H1 (cell line): ENCODE measurements around the gene ROBO2. TPM values are rescaled to one million over a fixed set of nuclear protein-coding genes. Genes with fewer than 3 reads are reported as not detected.
A peak's percentile ranks its signal among the peaks of the same experiment; 100 is the strongest.

ENCODE experiments used
- CTCF ChIA-PET: fragments of 300-600 bp; sonication (Branson Sonifier 250); formaldehyde crosslinking; loops from one replicate; lab custom pipeline; 2021; ENCODE audit not compliant: partially characterized antibody; lab: Charles Lee
- POLR2A ChIA-PET: fragments of 300-600 bp; sonication (Branson Sonifier 250); formaldehyde crosslinking; loops from one replicate; lab custom pipeline; 2021; ENCODE audit warnings: inconsistent platforms; ENCODE audit not compliant: partially characterized antibody; lab: Charles Lee
- DNase-seq, 2 experiments: peaks; one replicate each; pipeline versions ENCODE4 v3.0.0 to v3.0.0-alpha.2; 2010 to 2022; ENCODE audit warnings: low spot score in 2 of 2, low read depth in 1 of 2, mixed read lengths in 1 of 2
- FAIRE-seq: peaks from 2 replicates; lab custom pipeline; 2011; peaks lifted over from hg19 to GRCh38; lab: Jason Lieb, UNC
- H2AFZ ChIP-seq: 2 replicates; pipeline ENCODE4 v1.8.1; 2012; ENCODE audit warnings: low read length, inconsistent platforms
- H2AK5ac ChIP-seq: 2 replicates; pipeline ENCODE4 v1.6.1; 2013; ENCODE audit warnings: low read depth, low read length
- H2BK120ac ChIP-seq: replicated peaks from 2 replicates; pipeline ENCODE3; 2013; ENCODE audit warnings: low read depth, low read length, inconsistent platforms
- H2BK12ac ChIP-seq: 2 replicates; pipeline ENCODE4 v1.6.1; 2013; ENCODE audit warnings: low read depth, low read length
- H2BK15ac ChIP-seq: 2 replicates; pipeline ENCODE4 v1.6.1; 2013; ENCODE audit warnings: low read length
- H2BK20ac ChIP-seq: 2 replicates; pipeline ENCODE4 v1.6.1; 2013; ENCODE audit warnings: low read length
- H2BK5ac ChIP-seq: 2 replicates; pipeline ENCODE4 v1.6.1; 2013; ENCODE audit warnings: low read depth, low read length
- H3K14ac ChIP-seq: 2 replicates; pipeline ENCODE4 v1.6.1; 2013; ENCODE audit warnings: inconsistent platforms; ENCODE audit not compliant: insufficient read length
- H3K18ac ChIP-seq: 2 replicates; pipeline ENCODE4 v1.6.1; 2013; ENCODE audit warnings: low read length; ENCODE audit errors: extremely low read depth
- H3K23ac ChIP-seq: 2 replicates; pipeline ENCODE4 v1.6.1; 2013; ENCODE audit warnings: inconsistent platforms; ENCODE audit not compliant: insufficient read length
- H3K23me2 ChIP-seq: 2 replicates; pipeline ENCODE4 v1.6.1; 2013; ENCODE audit warnings: low read depth, low read length
- H3K27ac ChIP-seq: 2 replicates; pipeline ENCODE4 v1.6.1; 2011; ENCODE audit warnings: low read depth, low read length, inconsistent platforms
- H3K27me3 ChIP-seq, 4 experiments: replicated peaks in 1 of 4; 1 replicate in 1 of 4; 2 replicates in 3 of 4; pipeline versions ENCODE4 v1.6.1 to v1.8.1; 2011 to 2013; ENCODE audit warnings: low read length in 3 of 4, mild to moderate bottlenecking in 3 of 4, inconsistent platforms in 2 of 4, mixed read lengths in 2 of 4, moderate library complexity in 1 of 4; ENCODE audit not compliant: control insufficient read depth in 3 of 4, insufficient read depth in 3 of 4; ENCODE audit errors: extremely low read depth in 1 of 4
- H3K36me3 ChIP-seq, 4 experiments: 2 replicates each; pipeline versions ENCODE4 v1.6.1 to v1.8.1; 2011 to 2013; ENCODE audit warnings: mild to moderate bottlenecking in 4 of 4, low read length in 3 of 4, moderate library complexity in 2 of 4, control low read depth in 1 of 4, inconsistent platforms in 1 of 4; ENCODE audit not compliant: insufficient read depth in 4 of 4, control insufficient read depth in 2 of 4
- H3K4ac ChIP-seq: replicated peaks from 2 replicates; pipeline ENCODE3; 2013; ENCODE audit warnings: low read length, low read depth, mixed read lengths, inconsistent platforms; ENCODE audit not compliant: insufficient read length
- H3K4me1 ChIP-seq, 4 experiments: replicated peaks in 1 of 4; 1 replicate in 1 of 4; 2 replicates in 3 of 4; pipeline versions ENCODE4 v1.6.1 to v1.8.1; 2011 to 2013; ENCODE audit warnings: low read length in 3 of 4, inconsistent platforms in 2 of 4, mixed read lengths in 1 of 4; ENCODE audit not compliant: insufficient read depth in 4 of 4, control insufficient read depth in 3 of 4
- H3K4me2 ChIP-seq, 2 experiments: 2 replicates each; pipeline versions ENCODE4 v1.6.1 to v1.8.1; 2011 to 2013; ENCODE audit warnings: low read depth in 2 of 2, low read length in 2 of 2, control low read depth in 1 of 2, inconsistent platforms in 1 of 2, mild to moderate bottlenecking in 1 of 2; ENCODE audit not compliant: insufficient read depth in 1 of 2
- H3K4me3 ChIP-seq, 4 experiments: fragments of 200-600, 300-600 bp in 1 of 4; sonication (generic), shearing (Covaris generic), sonication (Bioruptor Twin) in 1 of 4; 2 replicates each; pipeline versions ENCODE4 v1.5.1 to v1.8.1; 2011 to 2016; ENCODE audit warnings: low read length in 4 of 4, low read depth in 3 of 4, control low read depth in 2 of 4, inconsistent platforms in 2 of 4, mild to moderate bottlenecking in 2 of 4, mixed read lengths in 1 of 4, moderate library complexity in 1 of 4; ENCODE audit not compliant: insufficient read depth in 2 of 4; ENCODE audit errors: extremely low read depth in 1 of 4
- H3K56ac ChIP-seq: replicated peaks from 2 replicates; pipeline ENCODE3; 2013; ENCODE audit warnings: low read depth, mild to moderate bottlenecking, mixed read lengths, low read length, inconsistent platforms; ENCODE audit not compliant: insufficient read length
- H3K79me1 ChIP-seq: 2 replicates; pipeline ENCODE4 v1.6.1; 2013; ENCODE audit warnings: low read depth, low read length, control low read depth
- H3K79me2 ChIP-seq, 2 experiments: 2 replicates each; pipeline versions ENCODE4 v1.6.1 to v1.8.1; 2012 to 2013; ENCODE audit warnings: low read length in 2 of 2, mild to moderate bottlenecking in 2 of 2, inconsistent platforms in 1 of 2; ENCODE audit not compliant: insufficient read depth in 2 of 2, control insufficient read depth in 1 of 2
- H3K9ac ChIP-seq, 4 experiments: replicated peaks in 1 of 4; 1 replicate in 1 of 4; 2 replicates in 3 of 4; pipeline versions ENCODE4 v1.6.1 to v1.8.1; 2011 to 2013; ENCODE audit warnings: low read depth in 3 of 4, low read length in 3 of 4, control low read depth in 2 of 4, mild to moderate bottlenecking in 2 of 4, moderate library complexity in 2 of 4, inconsistent platforms in 1 of 4; ENCODE audit errors: extremely low read depth in 1 of 4
- H3K9me3 ChIP-seq, 2 experiments: 2 replicates each; pipeline versions ENCODE4 v1.6.1 to v1.8.1; 2012 to 2013; ENCODE audit warnings: mild to moderate bottlenecking in 2 of 2, moderate library complexity in 2 of 2, control low read depth in 1 of 2, inconsistent platforms in 1 of 2, low read depth in 1 of 2, low read length in 1 of 2, mixed read lengths in 1 of 2; ENCODE audit not compliant: insufficient read depth in 2 of 2
- H4K20me1 ChIP-seq, 2 experiments: replicated peaks in 1 of 2; 2 replicates each; pipeline versions ENCODE3 to v1.8.1; 2011 to 2013; ENCODE audit warnings: inconsistent platforms in 2 of 2, low read length in 2 of 2, mild to moderate bottlenecking in 1 of 2; ENCODE audit not compliant: insufficient read depth in 2 of 2, control insufficient read depth in 1 of 2
- H4K5ac ChIP-seq: 2 replicates; pipeline ENCODE4 v1.6.1; 2013; ENCODE audit warnings: low read length, low read depth, mixed read lengths, inconsistent platforms; ENCODE audit not compliant: insufficient read length
- H4K8ac ChIP-seq: 2 replicates; pipeline ENCODE4 v1.8.0; 2013; ENCODE audit warnings: mild to moderate bottlenecking, moderate library complexity, low read length, inconsistent platforms; ENCODE audit not compliant: insufficient read depth; ENCODE audit errors: extremely low read depth
- H4K91ac ChIP-seq: replicated peaks from 2 replicates; pipeline ENCODE3; 2013; ENCODE audit warnings: low read length, mixed read lengths, inconsistent platforms; ENCODE audit not compliant: insufficient read length
- BCL11A ChIP-seq, 2 experiments: IDR thresholded peaks; one replicate each; pipeline ENCODE4 v1.6.1; 2011; ENCODE audit warnings: low read depth in 2 of 2, low read length in 2 of 2, mild to moderate bottlenecking in 2 of 2
- CBX8 ChIP-seq: fragments of 300-800, 300-1000 bp; sonication (generic); IDR thresholded peaks from 2 replicates; pipeline ENCODE4 v1.7.1; 2016; ENCODE audit warnings: low read depth, low read length, borderline replicate concordance
- KDM4A ChIP-seq: IDR thresholded peaks from one replicate; pipeline ENCODE4 v1.7.1; 2012; ENCODE audit warnings: low read depth, mild to moderate bottlenecking, moderate library complexity, low read length, inconsistent platforms; ENCODE audit not compliant: severe bottlenecking
- MAFK ChIP-seq: IDR thresholded peaks from 2 replicates; pipeline ENCODE4 v1.6.1; 2012; ENCODE audit warnings: low read depth, mild to moderate bottlenecking, improper control_type of control experiment, low read length
- RBBP5 ChIP-seq: IDR thresholded peaks from 2 replicates; pipeline ENCODE4 v1.7.1; 2012; ENCODE audit warnings: low read depth, mild to moderate bottlenecking, inconsistent platforms, low read length, moderate library complexity, borderline replicate concordance
- RFX5 ChIP-seq: IDR thresholded peaks from 2 replicates; pipeline ENCODE4 v1.6.1; 2011; ENCODE audit warnings: low read depth, low read length, improper control_type of control experiment, borderline replicate concordance
- RXRA ChIP-seq: IDR thresholded peaks from 2 replicates; pipeline ENCODE4 v1.6.1; 2011; ENCODE audit warnings: low read depth, mild to moderate bottlenecking, low read length, moderate library complexity; ENCODE audit not compliant: insufficient read depth
- SAP30 ChIP-seq: fragments of 300-600 bp; sonication (generic); IDR thresholded peaks from 2 replicates; pipeline ENCODE4 v1.7.1; 2012; ENCODE audit warnings: low read length, moderate library complexity, mild to moderate bottlenecking, inconsistent platforms; ENCODE audit not compliant: insufficient read depth, insufficient replicate concordance
- SUZ12 ChIP-seq: fragments of 200-600 bp; sonication (generic); IDR thresholded peaks from 2 replicates; pipeline ENCODE4 v1.6.1; 2012; ENCODE audit warnings: mild to moderate bottlenecking, inconsistent platforms, low read length, moderate library complexity, mixed read lengths
- TAF7 ChIP-seq: optimal IDR thresholded peaks from 2 replicates; pipeline ENCODE3; 2011; ENCODE audit warnings: low read depth, mild to moderate bottlenecking, inconsistent platforms, low read length, moderate library complexity, borderline replicate concordance
- TBP ChIP-seq: IDR thresholded peaks from 2 replicates; pipeline ENCODE4 v1.6.1; 2011; ENCODE audit warnings: low read depth, low read length, improper control_type of control experiment
- TEAD4 ChIP-seq: IDR thresholded peaks from 2 replicates; pipeline ENCODE4 v1.6.1; 2012; ENCODE audit warnings: low read depth, low read length, inconsistent platforms, mixed read lengths
- ZNF274 ChIP-seq: IDR thresholded peaks from 2 replicates; pipeline ENCODE4 v1.7.0; 2012; ENCODE audit warnings: low read length, borderline replicate concordance; ENCODE audit errors: extremely low read depth
- WGBS, 2 experiments: shearing (Covaris generic) in 1 of 2; methylation state at CpG; one replicate each; pipeline versions ENCODE4 v1.1.6 to v1.1.7; 2013 to 2015; ENCODE audit warnings: low lambda C conversion rate in 2 of 2, mixed read lengths in 2 of 2, inconsistent platforms in 1 of 2, low coverage in 1 of 2, missing lambda C conversion rate in 1 of 2; ENCODE audit not compliant: insufficient replicate concordance in 2 of 2, insufficient coverage in 1 of 2, insufficient read length in 1 of 2; ENCODE audit errors: extremely low coverage in 1 of 2, missing lambda C conversion rate in 1 of 2; 5-methylcytosine and 5-hydroxymethylcytosine counted together
- polyA plus RNA-seq, 7 experiments: library from polyadenylated mRNA; depleted of rRNA in 3 of 7; stranded (reverse) in 5 of 7; unstranded in 2 of 7; fragments of >200 nt in 5 of 7; fragments of 200-250 nt in 2 of 7; gene quantifications; 1 replicate in 5 of 7; 2 replicates in 1 of 7; 4 replicates in 1 of 7; pipeline versions ENCODE4 v1.2.1 to v1.2.3, GENCODE V29; 2011 to 2013; ENCODE audit warnings: missing spikeins in 2 of 7, mixed read lengths in 2 of 7
- total RNA-seq: library from RNA; stranded (reverse); fragmentation: NEBNext Ultra II Directional; extraction: Animal tissue kit (Norgen Biotek cat#: 25700); gene quantifications from 2 replicates; pipeline ENCODE4 v1.2.1, GENCODE V29; 2021

Gene ROBO2
- total and polyA plus RNA-seq, 2 of the 8 experiments (the other 6 are each of a cell fraction or from before 2014, with no cell fraction given) = 1.5 to 2.9 TPM

DNA sequence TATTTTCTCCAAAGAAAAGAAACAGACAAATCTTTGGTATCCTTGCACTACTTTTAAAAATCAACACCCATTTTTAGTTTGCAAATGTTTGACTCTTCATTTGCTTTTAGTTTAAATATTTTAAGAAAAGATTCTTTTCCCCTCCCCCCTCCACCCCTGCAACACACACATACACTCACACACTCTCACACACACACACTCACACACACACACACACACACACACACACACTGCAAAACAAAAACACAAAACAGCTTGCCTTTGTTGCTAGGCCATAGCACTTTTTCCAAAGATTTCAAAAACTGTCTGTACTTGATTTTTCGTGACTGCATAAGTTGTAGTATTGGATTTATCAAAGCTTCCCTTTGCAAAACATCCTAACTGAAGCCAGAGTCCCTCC is 26.9 kb downstream of the ROBO2 start:
- H3K56ac ChIP-seq = peak overlapping the region; percentile 32
- H3K79me1 ChIP-seq = no peaks in the 10 kb centered on the region
- no peak overlapping the region for H3K14ac ChIP-seq
- H3K9me3 ChIP-seq = peaks cover 2 to 3% of the 10 kb centered on the region in 2 experiments; a peak in 1 of 4 replicates
- CTCF ChIA-PET = no interaction called here
- H3K79me2 ChIP-seq = no peaks in the 10 kb centered on the region
- H2BK15ac ChIP-seq = no peak overlapping the region
- peaks cover 0 to 2% (median 0%) of the 10 kb centered on the region in 4 experiments; a peak in 2 of 7 replicates for H3K4me1 ChIP-seq
- H2AFZ ChIP-seq = no peak overlapping the region
- no peak overlapping the region for H2BK120ac ChIP-seq
- H4K5ac ChIP-seq = no peak overlapping the region
- 83% methylated on average over 1 of the region's 1 CpG; no CpG with 5 or more reads in 1 of the 2 experiments for WGBS, 2 experiments
- H3K27ac ChIP-seq = no peak overlapping the region
- no peak overlapping the region for H2BK5ac ChIP-seq
- no peaks in the 10 kb centered on the region for H4K20me1 ChIP-seq
- peaks cover 2% of the 10 kb centered on the region; the same call in 1 of the 2 replicates for H3K23me2 ChIP-seq
- DNase-seq (no peak), FAIRE-seq (no peak)
- H3K4me3 ChIP-seq = no peak overlapping the region
- H3K23ac ChIP-seq = no peak overlapping the region
- no peaks in the 10 kb centered on the region for H3K27me3 ChIP-seq
- H4K91ac ChIP-seq = no peak overlapping the region
- H3K4ac ChIP-seq = no peak overlapping the region
- POLR2A ChIA-PET = no interaction called here
- H3K9ac ChIP-seq = no peak overlapping the region
- H3K18ac ChIP-seq = no peak overlapping the region
- no peak overlapping the region for H2BK12ac ChIP-seq
- no peaks in the 10 kb centered on the region for H3K36me3 ChIP-seq
- H4K8ac ChIP-seq = no peak overlapping the region
- H2BK20ac ChIP-seq = no peak overlapping the region
- H3K4me2 ChIP-seq = no peak overlapping the region
- no peak overlapping the region for H2AK5ac ChIP-seq
- TF ChIP-seq ZNF274 (no peak), TBP (no peak), KDM4A (no peak), TEAD4 (no peak), TAF7 (no peak), CBX8 (no peak), RXRA (no peak), RFX5 (no peak), BCL11A (IDR thresholded peaks at IDR 0.05; ENCODE audit: low read depth in 2 of 2, low read length in 2 of 2) (no peak), SUZ12 (no peak), SAP30 (no peak), RBBP5 (no peak), MAFK (no peak)
